NCI-H187 treated with DMSO at 0.1 percent for 48 hours (cell line): Measurements from ENCODE around the gene SUSD3.
"Not testable (repeated sequence)": the region's sequence is repeated elsewhere in the genome, so short reads cannot be mapped to it uniquely, and the experiment has no call there.

Source experiments
- DNase-seq: peaks from one replicate; lab custom pipeline; 2025; lab: John Stamatoyannopoulos, UW

Gene SUSD3

DNA sequence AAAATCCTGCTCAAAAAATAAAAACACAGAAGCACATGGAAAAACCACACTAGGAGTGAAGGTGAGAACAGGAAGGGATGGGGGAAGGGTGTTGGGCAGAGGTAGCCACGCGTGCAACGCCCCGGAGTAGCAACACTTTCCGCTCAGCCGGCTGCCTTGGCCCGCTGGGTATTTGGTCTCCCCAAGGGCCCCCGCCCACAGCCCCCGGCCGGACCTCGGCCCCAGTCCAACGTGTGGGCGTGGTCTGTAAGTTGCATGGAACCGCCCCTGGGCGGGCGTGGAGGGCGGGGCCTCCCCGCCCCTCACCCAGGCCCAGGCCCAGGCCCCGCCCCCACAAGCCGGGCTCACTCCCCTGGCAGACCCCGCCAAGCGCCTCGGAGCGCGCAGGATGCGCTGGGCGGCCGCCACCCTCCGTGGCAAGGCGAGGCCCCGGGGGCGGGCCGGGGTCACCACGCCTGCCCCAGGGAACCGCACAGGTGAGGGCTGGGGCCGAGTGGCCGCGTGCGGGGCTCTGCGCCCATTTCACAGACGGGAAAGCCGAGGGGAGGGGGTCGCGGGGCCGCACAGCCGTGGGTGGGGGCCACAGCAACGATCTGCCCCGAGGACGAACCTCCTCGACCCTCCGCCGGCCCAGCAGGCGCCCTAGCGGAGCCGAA lies at the start of gene SUSD3:
SUSD3 (plus strand) TSS at position 347 of the 656 bp plus-strand sequence; CDS start at position 389, 42 bp downstream.
- no peak for DNase-seq

DNA sequence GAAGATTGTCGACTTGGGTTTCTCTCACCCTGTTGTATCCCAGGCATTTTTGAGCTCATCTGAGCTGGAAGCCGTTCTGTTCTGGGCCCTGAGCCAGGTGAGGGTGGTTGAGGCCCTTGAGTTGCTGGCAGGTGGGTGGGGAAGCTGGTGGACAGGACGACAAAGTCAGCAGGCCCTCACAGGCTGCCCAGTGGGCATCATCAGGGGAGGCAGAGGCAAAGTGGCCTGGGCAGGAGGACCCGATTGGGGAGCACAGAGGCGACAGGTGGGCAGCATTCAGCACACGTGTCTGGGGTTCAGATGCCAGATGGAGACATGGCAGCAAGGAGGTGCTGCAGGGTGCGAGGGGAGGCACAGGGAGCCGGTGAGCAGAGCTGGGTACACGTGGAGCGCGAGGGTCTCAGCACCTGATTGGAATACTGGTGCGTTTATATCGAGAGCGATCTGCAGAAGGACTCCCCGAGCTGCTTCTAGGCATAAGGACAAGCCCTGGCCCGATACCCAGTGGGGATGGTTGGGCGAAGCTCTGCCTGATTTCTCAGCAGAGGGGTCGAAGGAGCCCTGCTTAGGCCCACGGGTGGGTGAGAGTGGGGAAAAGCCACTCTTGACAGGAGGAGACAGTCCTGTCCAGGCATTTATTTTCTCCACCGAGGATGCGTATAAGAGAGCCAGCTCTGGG lies 49.0 kb upstream of the SUSD3 start:
- no peak for DNase-seq

DNA sequence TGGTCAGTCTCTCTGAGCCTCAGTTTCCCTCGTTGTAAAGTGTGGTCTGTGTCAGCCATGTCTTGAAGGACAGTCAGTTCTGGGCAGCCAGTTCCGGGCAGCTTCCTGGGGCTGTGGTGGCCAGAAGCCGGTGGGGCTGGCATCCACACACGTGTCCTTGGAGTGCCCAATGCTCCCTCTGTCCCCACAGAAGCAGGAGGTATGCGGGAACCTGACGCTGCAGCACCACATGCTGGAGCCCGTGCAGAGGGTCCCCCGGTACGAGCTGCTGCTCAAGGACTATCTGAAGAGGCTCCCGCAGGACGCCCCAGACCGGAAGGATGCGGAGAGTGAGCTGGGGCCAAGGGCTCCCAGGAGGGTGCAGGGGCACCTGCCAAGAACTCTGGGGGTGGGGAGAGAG lies 48.4 kb upstream of the SUSD3 start:
- no peak for DNase-seq

DNA sequence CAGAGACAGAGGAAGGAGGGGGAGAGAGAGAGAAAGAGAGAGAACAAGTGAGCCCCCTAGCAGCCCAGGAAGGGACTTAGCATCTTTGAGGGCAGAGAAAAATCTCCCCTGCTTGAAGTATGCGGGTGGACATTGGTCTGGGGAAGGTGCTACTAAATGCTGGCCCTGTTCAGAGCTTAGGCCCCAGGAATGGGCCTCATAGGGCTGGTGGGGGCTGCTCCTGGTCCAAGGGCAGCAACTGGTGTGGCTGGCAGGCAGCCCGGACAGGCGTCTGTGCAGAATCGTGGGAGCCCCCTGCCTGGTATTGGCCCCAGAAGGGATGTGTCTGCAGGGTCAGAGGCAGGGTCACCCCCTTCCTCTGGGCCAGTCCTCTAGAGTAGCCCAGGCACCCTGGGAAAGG lies 47.8 kb upstream of the SUSD3 start:
- no peak for DNase-seq

DNA sequence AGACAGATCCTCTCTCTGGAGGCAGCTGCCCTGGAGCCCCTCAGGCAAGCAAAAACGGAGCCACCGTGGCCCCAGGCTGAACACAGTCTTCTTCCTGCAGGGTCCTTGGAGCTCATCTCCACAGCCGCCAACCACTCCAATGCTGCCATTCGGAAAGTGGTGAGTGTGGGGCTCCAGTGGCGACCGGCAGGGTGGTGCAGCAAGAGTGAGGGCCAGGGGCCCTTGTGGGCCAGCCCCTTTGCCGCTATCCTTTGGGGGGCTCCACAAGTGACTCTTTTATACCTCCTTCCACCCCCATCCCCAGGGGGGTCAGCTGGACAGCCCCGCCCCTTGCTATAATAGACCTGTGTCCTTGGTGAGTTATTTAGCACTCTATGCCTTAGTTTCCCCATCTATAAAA lies 47.4 kb upstream of the SUSD3 start:
- DNase-seq, result no peak

DNA sequence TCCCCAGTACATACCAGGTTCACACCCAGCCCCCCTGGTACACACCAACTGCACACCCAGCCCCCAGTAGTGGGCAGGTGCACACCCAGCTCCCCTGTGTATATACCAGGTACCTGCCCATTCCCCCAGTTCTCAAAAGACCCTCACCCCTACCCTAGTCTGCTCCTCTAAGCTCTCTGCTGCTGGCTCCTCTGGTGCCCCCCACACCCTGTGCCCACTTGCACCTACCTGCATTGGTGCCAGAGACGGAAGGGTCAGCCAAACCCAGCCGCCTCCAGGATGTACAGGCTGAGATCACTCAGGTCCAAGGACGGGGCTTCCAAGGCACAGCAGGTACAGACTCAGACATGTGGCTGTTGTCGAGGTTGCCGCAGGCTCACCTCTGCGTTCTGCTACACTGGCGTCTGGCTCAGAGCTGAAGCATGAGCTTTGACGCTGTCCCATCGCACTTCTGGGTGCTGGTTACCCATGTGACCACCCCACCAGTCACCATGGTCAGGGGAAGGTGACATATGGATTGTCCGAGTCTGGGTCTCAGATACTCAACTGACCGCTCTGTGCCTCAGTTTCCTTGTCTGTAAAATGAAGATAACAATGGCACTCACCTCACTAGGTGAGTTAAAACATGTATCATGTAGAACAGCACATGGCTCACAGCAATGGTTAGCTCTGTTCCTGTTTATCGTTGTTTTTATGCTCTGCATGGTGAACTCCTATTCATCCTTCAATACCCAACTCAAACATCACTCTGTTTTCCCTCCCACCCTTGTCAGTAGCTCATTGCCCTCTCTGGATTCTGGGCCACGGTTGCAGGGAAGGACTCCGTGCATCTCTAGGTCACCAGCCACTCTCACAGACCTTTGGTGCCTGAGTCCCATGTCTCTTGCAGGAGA lies 45.3 kb upstream of the SUSD3 start:
- DNase-seq, result no peak

DNA sequence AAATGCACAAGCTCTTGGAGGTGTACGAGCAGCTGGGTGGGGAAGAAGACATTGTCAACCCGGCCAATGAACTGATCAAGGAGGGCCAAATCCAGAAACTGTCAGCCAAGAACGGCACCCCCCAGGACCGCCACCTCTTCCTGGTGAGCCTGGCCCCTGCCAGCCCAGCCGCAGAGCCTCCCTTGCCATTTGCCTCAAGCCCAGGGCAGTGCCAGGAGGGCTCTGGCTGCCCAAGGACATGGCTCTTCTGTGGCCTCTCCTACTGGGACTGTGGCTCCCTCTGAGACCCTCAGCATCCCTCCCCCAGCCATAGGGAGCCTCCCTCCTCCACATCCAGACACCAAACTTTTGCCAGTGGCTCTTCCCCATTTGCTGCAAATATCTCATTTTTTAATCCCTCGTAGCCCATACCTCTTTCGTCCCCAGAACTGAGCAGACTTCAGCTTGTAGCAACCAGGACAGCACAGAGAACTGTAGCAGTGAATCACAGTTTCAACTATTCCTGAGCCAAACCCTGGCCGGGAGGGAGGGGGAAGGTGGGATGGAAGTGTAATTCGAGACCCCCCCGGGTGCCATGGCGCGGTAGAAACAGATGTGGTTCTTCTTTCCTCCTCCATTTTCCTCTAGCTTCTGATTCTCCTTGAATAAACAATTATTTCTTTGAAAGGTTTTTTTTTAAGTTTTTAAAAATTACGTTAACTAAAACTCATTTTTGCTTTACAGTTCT lies 44.5 kb upstream of the SUSD3 start:
- no peak for DNase-seq

DNA sequence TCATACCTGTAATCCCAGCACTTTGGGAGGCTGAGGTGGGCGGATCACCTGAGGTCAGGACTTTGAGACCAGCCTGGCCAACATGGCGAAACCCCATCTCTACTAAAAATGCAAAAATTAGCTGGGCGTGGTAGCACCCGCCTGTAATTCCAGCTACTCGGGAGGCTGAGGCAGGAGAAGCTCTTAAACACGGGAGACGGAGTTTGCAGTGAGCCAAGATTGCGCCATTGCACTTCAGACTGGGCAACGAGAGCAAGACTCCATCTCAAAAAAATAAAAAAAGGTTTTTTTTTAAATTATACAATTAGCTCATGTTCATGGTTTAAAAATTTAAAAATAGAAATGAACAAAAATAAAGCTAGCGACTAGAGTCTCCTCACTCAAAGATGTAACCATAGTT lies 43.3 kb upstream of the SUSD3 start:
- not testable (repeated sequence) for DNase-seq

DNA sequence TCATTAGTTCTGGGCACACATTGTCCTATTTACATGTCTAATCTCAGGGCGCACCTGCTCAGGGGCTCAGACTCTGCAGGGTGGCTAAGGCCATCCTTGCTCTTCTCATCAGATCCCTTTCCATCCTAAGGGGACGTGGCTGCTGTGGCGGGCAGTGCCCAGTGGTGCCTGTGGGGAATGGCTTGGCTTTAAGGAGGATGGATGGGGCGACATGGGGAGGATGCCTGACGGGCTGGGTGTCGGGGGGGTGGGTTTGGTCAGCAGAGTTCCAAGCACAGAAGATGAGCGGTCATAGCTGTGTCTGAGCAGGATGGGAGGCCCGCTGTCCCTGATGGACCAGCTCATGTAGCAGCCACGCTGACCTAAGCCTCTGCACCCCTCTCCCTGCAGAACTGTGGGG lies 40.9 kb upstream of the SUSD3 start:
- no peak for DNase-seq

DNA sequence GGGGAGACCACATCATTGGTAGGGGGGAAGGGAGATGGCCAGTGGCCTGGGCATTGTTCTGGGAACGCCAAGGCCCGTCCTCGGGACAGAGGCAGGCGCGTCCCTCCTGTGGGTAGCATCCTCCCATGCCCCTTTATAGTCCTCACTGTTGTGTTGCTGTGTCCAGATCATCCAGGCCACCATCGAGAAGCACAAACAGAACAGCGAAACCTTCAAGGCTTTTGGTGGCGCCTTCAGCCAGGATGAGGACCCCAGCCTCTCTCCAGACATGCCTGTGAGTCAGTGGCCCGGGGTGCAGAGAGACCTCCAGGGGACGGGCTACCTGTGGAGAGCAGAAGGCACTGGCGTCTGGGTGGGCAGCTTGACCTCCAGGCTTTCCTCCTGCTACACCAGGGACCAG lies 38.4 kb upstream of the SUSD3 start:
- DNase-seq, result no peak

DNA sequence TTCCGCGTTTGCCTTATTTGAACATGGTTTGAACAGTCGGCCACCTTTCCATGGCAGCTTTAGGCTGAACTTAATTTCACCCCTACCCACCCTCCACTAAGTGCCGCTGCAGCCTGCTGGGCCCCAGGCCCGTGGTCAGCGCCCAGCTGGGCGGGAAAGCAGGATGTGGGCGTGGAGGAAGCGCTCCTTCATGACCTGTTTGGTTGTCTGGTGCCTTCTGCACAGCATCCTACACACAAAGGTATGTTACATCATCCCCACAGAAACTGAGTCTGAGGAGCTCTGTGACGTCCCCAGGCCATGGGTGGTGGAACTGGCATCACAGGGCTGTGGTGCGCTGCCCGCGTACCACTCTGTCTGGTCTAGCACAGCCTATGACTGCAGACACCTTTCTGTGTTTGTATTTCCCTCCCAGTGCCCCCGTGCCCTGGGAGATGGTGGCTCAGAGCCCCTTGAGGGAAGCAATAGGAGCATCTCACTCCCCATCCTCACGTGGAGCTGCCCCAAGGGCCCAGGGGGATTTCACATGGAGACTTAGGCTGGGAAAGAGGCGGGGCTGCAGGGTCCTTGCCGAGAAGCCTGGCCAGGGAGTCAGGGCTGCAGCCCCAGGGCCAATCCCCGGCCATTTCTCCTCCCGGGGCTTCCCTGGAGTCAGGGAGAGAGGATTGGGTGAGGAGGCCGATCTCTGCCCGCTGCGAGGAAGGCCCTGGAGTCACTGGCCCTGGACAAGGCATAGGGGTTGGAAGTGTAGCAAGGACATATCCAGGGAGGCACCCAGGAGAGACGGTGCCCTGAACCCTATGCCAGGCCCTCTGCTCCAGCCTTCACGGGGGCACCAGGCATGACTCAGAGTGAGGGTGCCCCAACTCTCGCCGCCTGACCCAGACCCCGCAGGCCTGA lies 37.5 kb upstream of the SUSD3 start:
- no peak for DNase-seq

DNA sequence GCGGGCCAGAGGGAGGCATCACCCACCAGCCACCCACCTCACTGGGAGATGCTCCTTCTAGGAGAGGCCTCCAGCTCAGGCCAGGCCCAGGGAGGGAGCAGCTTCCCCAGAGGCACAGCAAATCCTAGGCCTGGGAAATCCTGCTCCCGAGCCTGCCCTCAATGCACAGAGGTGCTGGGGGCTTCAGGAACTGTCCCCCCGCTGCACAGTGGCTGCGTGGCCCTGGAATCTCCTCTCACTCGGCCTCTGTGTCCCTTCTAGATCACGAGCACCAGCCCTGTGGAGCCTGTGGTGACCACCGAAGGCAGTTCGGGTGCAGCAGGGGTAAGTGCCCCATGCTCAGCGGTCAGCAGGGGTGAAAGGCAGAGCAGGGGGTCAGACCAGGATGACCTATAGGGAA lies 36.4 kb upstream of the SUSD3 start:
- no peak for DNase-seq

DNA sequence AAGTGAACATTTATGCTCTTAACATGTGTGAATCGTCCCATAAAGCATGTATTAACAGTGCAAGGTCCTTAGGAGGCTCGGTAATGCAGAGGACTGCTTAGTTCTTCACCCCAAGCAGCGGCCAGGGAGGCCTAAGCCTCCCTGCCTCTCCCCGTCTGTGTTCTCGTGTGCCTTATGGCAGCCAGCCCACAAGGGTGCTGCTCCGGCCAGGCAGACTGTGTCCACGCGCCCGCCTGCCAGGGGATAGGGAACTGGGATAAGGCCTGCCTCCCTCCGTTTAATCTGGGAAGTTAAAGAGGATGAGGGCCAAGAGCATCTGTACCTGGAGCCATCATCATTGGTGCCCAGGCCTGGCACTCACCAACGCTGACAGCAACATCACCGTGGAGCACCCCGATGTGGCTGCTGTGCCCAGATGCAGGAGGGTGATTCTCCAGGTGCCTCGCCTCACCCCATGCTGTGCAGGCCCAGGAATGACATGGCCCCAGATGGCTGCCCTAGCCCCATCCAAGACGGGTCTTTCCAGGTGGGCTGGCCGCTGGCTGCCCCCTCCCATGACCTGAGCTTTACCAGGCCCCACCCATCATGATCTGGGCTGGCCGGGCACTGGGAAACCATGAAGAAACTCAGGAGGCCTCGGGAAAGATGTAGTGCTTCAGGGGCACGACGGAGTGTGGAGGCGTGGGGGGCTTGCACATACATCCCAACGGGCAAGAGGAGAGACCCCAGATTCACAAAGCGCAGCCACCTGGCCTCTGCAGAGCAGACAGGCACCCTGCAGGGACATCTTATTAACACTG lies 35.6 kb upstream of the SUSD3 start:
- no peak for DNase-seq

DNA sequence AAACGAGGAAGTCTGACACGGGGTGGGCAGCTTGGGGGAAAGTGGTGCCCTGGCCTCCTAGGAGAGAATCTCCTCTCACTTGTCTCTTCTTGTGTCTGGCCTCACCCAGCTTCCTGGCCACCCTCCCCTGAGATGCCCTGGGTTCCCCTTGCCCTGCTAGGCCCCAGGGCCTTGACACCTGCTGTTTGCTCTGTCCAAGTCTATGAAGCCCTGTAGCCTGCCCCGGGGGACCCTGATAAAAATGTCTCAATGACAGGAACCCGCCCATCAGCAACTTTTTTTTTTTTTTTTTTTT lies 35.0 kb upstream of the SUSD3 start:
- DNase-seq, result no peak

DNA sequence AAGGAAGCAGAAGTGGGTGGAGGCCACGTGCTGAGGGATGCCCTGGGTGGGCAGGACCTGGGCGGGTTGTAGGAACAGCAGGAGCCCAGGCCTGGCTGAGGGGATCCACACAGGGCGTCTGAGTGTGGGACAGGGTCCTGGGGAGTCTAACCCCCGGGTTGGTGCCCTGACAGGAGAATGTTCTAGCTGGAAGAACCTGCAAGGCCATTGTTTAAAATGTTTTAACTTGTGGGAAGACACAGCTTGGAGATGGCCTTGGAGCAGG lies 33.9 kb upstream of the SUSD3 start:
- DNase-seq, result no peak

DNA sequence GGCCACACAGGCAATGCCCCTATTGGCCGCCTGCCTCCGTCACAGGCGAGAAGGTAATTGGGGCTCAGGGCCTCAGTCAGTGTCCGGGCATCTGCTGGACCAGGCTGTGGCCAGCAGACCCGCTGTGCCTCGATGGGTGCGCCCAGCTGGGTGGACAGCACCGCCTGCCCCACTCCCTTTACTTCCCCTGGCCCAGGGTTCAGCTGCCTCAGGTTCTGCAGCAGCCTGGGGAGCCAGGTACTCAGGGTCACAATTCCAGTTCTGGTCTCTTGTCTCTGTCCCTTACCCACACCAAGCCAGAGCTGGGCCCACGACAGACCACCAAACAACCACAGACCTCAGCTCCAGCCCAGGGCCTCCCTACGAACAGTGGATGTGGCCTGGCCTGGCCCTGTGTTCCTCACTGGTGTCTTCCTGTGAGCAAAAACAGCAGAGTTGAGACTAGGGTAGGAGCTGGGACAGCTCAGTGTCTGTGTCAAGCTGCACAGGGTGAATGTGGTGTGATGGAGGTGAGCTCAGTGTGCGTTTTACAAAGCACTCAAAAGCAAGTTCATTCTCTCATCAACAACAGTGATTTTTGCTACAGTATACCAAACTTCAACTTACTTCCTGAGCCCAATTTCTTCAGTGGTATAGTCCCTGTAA lies 33.4 kb upstream of the SUSD3 start:
- no peak for DNase-seq

DNA sequence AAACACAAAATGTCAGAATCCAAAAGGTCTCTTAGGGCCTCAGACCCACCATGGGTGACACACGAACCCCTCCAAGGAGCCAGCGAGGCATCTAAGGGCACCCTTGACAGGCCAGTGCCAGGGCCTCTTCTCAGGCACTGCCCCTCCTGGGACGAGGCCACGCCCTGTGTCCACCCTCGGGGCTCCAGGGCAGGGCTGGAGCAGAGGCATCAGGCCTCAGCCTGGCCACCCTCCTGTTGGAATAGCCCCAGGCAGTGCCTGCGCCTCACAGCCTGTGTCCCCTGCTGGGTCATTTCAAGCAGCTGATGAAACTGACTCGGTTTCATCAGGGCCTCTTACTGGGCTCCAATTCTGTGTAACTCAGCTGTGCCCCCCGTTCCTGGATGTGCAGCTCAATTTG lies 32.8 kb upstream of the SUSD3 start:
- DNase-seq, result no peak

DNA sequence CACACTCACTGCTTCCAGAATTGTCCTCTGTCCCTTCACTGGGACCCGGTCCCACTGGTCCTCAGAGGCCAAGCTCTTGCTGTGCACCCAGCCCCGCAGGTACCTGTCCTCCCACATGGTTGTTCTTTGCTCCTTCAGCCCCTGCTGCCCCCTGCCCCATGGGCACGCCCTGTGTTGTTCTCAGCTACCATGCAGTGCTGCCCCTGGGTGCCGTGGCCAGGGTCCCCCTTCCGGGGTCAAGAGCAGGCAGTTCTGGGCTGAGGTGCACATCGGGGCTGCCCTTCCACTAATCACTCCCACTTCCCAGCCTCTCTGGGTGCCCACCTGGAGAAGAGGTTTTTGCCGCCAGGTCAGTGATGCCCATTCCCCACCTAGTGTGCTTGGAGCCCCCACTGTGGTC lies 31.9 kb upstream of the SUSD3 start:
- DNase-seq, result no peak

DNA sequence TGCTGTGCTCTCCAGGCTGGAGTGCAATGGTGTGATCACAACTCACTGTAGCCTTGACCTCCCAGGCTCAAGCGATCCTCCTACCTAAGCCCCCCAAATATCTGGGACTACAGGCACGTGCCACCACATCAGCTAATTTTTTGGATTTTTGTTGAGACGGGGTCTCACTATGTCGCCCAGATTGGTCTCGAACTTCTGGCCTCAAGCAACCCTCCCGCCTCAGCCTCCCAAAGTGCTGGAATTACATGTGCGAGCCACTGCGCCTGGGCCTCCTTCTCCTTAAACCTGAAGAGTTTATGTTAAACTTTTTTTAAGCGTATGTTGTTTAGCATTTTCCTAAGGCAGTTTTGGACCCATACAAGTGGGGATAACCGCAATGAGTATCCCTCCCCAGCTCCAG lies 30.8 kb upstream of the SUSD3 start:
- DNase-seq, result no peak

DNA sequence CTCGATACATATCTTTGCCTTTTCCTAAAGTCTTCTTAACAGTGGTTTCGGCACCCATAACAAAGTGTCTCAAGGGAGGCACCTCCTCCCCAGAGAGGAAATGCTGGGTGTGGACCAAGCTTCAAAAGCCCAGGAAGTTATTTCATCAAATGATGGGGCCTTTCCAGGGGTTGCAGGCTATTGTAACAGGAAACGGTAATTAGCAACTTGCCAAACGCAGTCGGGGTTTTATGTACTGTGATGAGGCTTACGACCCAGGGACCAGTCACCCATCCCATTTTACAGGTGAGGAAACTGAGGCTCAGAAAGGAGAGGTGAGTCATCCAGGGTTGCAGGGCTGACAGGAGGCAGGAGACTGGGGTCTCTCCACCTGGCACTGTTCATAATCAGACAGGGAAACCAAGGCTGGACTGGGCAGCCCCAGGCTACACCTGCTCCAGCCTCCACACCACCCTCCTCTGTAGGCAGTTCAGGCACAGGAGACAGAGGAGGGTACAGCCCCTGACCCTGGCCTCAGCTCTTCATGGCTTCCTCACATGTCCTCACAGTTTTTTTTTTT lies 30.0 kb upstream of the SUSD3 start:
- DNase-seq, result no peak
